ENCODE measurements around the gene FAM177B. TPM values are rescaled to one million over a fixed set of nuclear protein-coding genes. Genes with fewer than 3 reads are reported as not detected.
A peak's percentile ranks its signal among the peaks of the same experiment; 100 is the strongest.

The FAM177B gene
- total RNA-seq (0.18 TPM), polyA plus RNA-seq (ENCODE audit: insufficient read depth in 1 of 8, insufficient read length in 8 of 8, low replicate concordance in 1 of 8) (under 1 TPM in 6 of 8 donors, not detected in 2; 0.16 to 0.57 (median 0.27) TPM)
- long read RNA-seq, donor 1 = 0 reads
- long read RNA-seq, donor 2 = 0 reads
- long read RNA-seq, donor 3 = 0 reads
- long read RNA-seq, donor 4 = 0 reads
- long read RNA-seq, donor 5 = 0 reads
- long read RNA-seq, donor 6 = 0 reads
- long read RNA-seq, donor 7 = 0 reads
- long read RNA-seq, donor 8 = 0 reads
- long read RNA-seq, donor 9 = 0 reads
- long read RNA-seq, donor 10 = 0 reads
- long read RNA-seq, donor 11 = 0 reads

DNA sequence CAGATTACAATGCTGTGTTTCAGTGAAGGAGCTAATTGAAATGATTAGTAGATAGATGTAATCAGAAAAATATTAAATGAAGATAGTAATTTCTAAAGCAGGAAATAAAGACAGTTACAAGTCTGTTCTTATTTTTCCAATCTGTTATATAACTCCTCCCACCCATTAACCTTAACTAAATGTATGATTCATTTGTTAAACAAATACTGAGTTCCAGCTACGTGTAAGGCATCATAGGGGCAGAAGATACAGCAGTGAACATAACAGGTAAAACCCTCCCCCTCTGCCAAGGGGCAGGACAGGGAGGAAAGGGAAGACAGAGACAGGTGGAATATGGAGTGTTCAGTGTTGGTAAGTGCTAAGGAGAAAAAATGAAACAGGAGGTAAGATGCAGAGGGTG lies at the start of gene FAM177B:
FAM177B (plus strand) TSS at position 231 of the 400 bp plus-strand sequence. CDS start 9,344 bp downstream, outside the sequence.
- H3K4me1 ChIP-seq (ENCODE audit: control insufficient read depth, insufficient read depth, low read length) = no peaks in the 10 kb centered on the region
- no peak for DNase-seq
- no CpG with 5 or more reads among the region's 1 CpG for WGBS (ENCODE audit: insufficient coverage)
- no peak within 1 kb of the TSS for H3K4me3 ChIP-seq (ENCODE audit: low read length)
- H3K27ac ChIP-seq (ENCODE audit: low read length) = no peak within 1 kb of the TSS
- no peaks in the 10 kb centered on the region for H3K27me3 ChIP-seq (ENCODE audit: control insufficient read depth, insufficient read depth, low read length)
- H3K36me3 ChIP-seq (ENCODE audit: control insufficient read depth, insufficient read depth, low read length) = peaks cover 8% of the 10 kb centered on the region
- no peaks in the 10 kb centered on the region for H3K9me3 ChIP-seq (replicated peaks; ENCODE audit: control insufficient read depth, low read depth, low read length)

DNA sequence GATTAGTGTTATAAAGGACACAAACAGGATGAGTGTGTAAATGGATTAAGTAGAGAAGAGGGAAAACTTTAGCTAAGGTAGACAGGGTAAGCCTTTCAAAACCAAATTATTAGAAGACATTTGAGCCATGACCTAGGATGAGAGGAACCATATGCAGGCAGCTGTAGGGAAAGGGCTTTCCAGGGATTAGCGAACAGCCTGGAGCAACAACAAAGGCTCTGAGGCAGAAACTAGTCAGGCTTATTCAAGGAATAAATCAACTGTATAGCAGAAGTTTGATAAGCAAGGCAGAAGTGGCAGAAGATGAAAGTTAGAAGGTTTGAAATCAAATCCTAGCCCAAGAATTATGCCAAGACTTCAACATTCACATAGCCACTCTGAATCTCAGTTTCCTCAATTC lies 46.0 kb upstream of the FAM177B start:
- no peak overlapping the region for H3K27ac ChIP-seq (ENCODE audit: low read length)
- H3K4me3 ChIP-seq (ENCODE audit: low read length) = no peak overlapping the region
- DNase-seq = no peak
- no peaks in the 10 kb centered on the region for H3K9me3 ChIP-seq (replicated peaks; ENCODE audit: control insufficient read depth, low read depth, low read length)
- H3K36me3 ChIP-seq (ENCODE audit: control insufficient read depth, insufficient read depth, low read length) = peaks cover 12% of the 10 kb centered on the region
- 88% methylated on average over 1 of the region's 1 CpG for WGBS (ENCODE audit: insufficient coverage)
- H3K27me3 ChIP-seq (ENCODE audit: control insufficient read depth, insufficient read depth, low read length) = no peaks in the 10 kb centered on the region
- no peaks in the 10 kb centered on the region for H3K4me1 ChIP-seq (ENCODE audit: control insufficient read depth, insufficient read depth, low read length)

DNA sequence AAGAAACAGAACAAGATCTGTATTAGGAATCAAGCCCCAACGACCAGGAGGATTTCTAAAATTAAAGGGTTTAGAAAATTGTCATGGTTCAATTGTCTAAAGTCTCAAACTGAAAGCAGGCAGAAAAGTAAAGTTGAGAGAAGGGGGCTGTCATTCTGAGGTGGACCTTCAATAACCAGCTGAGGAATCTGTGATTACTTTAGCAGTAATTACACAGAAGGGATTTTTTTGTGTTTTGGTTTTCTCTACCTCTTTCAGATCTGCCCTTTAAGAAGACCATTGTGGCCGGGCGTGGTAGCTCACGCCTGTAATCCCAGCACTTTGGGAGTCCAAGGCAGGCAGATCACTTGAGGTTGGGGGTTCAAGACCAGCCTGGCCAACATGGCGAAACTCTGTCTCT lies 42.1 kb upstream of the FAM177B start:
- DNase-seq = no peak
- no CpG with 5 or more reads among the region's 5 CpGs for WGBS (ENCODE audit: insufficient coverage)
- Histone ChIP-seq H3K27me3 (ENCODE audit: control insufficient read depth, insufficient read depth, low read length) (no peaks in the 10 kb centered on the region), H3K27ac (ENCODE audit: low read length) (no peak overlapping the region), H3K4me1 (ENCODE audit: control insufficient read depth, insufficient read depth, low read length) (no peaks in the 10 kb centered on the region), H3K36me3 (ENCODE audit: control insufficient read depth, insufficient read depth, low read length) (peaks cover 3% of the 10 kb centered on the region), H3K4me3 (ENCODE audit: low read length) (no peak overlapping the region), H3K9me3 (replicated peaks; ENCODE audit: control insufficient read depth, low read depth, low read length) (no peaks in the 10 kb centered on the region)

DNA sequence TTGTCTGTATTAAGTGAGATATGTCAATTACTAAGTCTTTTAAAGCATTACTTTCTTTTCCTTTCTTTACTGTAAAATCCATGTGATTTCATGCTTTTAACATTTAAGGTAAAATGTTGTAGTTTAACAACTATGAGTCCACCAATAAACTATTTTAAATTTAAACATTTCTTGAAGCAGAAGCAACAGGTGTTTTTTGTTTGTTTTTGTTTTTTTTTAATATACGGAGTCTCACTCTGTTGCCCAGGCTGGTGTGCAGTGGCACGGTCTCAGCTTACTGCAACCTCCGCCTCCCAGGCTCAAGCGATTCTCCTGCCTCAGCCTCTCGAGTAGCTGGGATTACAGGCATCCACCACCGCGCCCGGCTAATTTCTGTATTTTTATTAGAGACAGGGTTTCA lies 40.3 kb upstream of the FAM177B start:
- no peaks in the 10 kb centered on the region for H3K4me1 ChIP-seq (ENCODE audit: control insufficient read depth, insufficient read depth, low read length)

DNA sequence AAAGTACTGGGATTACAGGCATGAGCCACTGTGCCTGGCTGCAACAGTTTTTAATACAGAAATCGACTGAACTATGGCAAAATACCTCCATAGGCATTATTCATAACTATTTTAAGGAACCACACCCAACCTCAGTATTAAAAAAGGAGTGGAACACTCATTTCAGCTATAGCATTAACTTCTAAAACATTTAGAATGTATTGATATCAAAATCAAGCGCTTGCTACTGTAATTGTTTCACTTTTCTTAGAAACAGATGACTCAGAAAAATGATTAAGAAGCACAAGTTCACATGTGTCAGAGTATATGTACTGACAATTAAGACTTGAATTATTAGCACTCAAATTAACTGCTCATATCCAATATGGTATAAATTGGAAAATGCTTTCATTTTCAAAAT lies 39.8 kb upstream of the FAM177B start:
- Histone ChIP-seq H3K4me3 (ENCODE audit: low read length) (no peak overlapping the region), H3K36me3 (ENCODE audit: control insufficient read depth, insufficient read depth, low read length) (peaks cover 8% of the 10 kb centered on the region), H3K9me3 (replicated peaks; ENCODE audit: control insufficient read depth, low read depth, low read length) (no peaks in the 10 kb centered on the region), H3K27ac (ENCODE audit: low read length) (no peak overlapping the region), H3K27me3 (ENCODE audit: control insufficient read depth, insufficient read depth, low read length) (no peaks in the 10 kb centered on the region), H3K4me1 (ENCODE audit: control insufficient read depth, insufficient read depth, low read length) (no peaks in the 10 kb centered on the region)
- DNase-seq = no peak
- whole genome bisulfite sequencing (ENCODE audit: insufficient coverage) = 86% methylated on average over 1 of the region's 2 CpGs

More for the DNA sequence above, 40.3 kb upstream of the FAM177B start:
- no peak overlapping the region for H3K4me3 ChIP-seq (ENCODE audit: low read length)
- H3K27me3 ChIP-seq (ENCODE audit: control insufficient read depth, insufficient read depth, low read length) = no peaks in the 10 kb centered on the region
- DNase-seq = no peak
- WGBS (ENCODE audit: insufficient coverage) = 92% methylated on average over 2 of the region's 8 CpGs
- peaks cover 10% of the 10 kb centered on the region for H3K36me3 ChIP-seq (ENCODE audit: control insufficient read depth, insufficient read depth, low read length)
- no peaks in the 10 kb centered on the region for H3K9me3 ChIP-seq (replicated peaks; ENCODE audit: control insufficient read depth, low read depth, low read length)
- no peak overlapping the region for H3K27ac ChIP-seq (ENCODE audit: low read length)

DNA sequence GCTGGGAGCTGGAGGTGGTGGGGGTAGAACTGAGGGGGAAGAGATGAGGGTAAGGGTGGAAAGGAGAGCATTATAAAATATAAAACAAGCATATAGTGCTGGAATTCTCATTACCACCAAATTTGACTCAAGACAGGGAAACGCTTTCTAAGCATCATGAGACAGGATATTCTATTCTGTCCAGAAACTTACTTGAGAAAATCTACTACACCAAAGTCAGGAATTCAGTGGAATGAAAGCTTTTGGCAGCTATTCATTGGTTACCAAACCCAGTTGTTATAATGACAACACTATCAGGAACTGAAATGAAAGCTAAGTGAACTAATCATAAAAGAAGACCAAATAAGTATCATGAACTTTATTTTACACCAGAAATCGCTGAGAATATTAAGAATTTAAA lies 39.2 kb upstream of the FAM177B start:
- no peaks in the 10 kb centered on the region for H3K9me3 ChIP-seq (replicated peaks; ENCODE audit: control insufficient read depth, low read depth, low read length)
- H3K27me3 ChIP-seq (ENCODE audit: control insufficient read depth, insufficient read depth, low read length) = no peaks in the 10 kb centered on the region
- H3K36me3 ChIP-seq (ENCODE audit: control insufficient read depth, insufficient read depth, low read length) = peaks cover 11% of the 10 kb centered on the region
- DNase-seq = peak; percentile 72
- no peaks in the 10 kb centered on the region for H3K4me1 ChIP-seq (ENCODE audit: control insufficient read depth, insufficient read depth, low read length)
- H3K4me3 ChIP-seq (ENCODE audit: low read length) = no peak overlapping the region
- WGBS (ENCODE audit: insufficient coverage) = no CpG with 5 or more reads among the region's 2 CpGs
- H3K27ac ChIP-seq (ENCODE audit: low read length) = no peak overlapping the region

DNA sequence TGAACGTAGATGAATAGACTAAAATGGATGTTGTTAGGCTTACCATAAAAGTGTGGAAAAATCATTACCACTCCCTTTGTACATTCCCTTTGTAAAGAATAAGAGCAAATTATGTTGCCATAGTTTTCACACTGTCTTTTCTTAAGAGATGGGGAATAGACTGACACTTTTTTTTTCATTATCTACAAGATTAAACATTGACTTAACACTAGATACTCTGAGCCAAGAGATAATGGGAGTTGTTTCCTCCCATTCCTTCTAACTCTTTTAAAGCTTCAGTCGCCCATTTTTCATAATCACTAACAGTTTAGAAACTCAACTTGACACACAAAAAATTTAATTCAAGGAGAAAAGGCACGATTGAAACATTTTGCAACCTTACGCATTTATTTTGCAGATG lies 34.8 kb upstream of the FAM177B start:
- Histone ChIP-seq H3K4me3 (ENCODE audit: low read length) (no peak overlapping the region), H3K27me3 (ENCODE audit: control insufficient read depth, insufficient read depth, low read length) (no peaks in the 10 kb centered on the region), H3K4me1 (ENCODE audit: control insufficient read depth, insufficient read depth, low read length) (no peaks in the 10 kb centered on the region), H3K9me3 (replicated peaks; ENCODE audit: control insufficient read depth, low read depth, low read length) (peaks cover 4% of the 10 kb centered on the region), H3K27ac (ENCODE audit: low read length) (no peak overlapping the region), H3K36me3 (ENCODE audit: control insufficient read depth, insufficient read depth, low read length) (peaks cover 11% of the 10 kb centered on the region)
- 100% methylated on average over 1 of the region's 4 CpGs for WGBS (ENCODE audit: insufficient coverage)
- no peak for DNase-seq

DNA sequence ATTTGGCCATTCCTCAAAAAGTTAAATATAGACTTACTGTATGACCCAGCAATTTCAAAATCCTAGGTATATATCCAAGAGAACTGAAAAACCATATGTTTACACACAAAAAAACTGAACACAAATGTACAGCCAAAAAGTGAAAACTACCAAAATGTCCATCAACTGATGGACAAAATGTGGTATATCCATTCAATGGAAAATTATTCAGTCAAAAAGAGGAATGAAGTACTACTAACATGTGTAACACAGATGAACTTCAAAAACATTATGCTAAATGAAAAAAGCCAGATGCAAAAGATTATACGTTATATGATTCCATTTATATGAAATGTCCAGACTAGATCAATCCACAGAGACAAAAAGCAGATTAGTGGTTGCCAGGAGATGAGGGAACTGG lies 32.7 kb upstream of the FAM177B start:
- no peak for DNase-seq
- H3K27me3 ChIP-seq (ENCODE audit: control insufficient read depth, insufficient read depth, low read length) = no peaks in the 10 kb centered on the region
- H3K4me3 ChIP-seq (ENCODE audit: low read length) = no peak overlapping the region
- WGBS (ENCODE audit: insufficient coverage) = no CpG with 5 or more reads among the region's 1 CpG
- H3K36me3 ChIP-seq (ENCODE audit: control insufficient read depth, insufficient read depth, low read length) = peaks cover 11% of the 10 kb centered on the region
- H3K9me3 ChIP-seq (replicated peaks; ENCODE audit: control insufficient read depth, low read depth, low read length) = peaks cover 4% of the 10 kb centered on the region
- H3K4me1 ChIP-seq (ENCODE audit: control insufficient read depth, insufficient read depth, low read length) = no peaks in the 10 kb centered on the region
- H3K27ac ChIP-seq (ENCODE audit: low read length) = no peak overlapping the region

DNA sequence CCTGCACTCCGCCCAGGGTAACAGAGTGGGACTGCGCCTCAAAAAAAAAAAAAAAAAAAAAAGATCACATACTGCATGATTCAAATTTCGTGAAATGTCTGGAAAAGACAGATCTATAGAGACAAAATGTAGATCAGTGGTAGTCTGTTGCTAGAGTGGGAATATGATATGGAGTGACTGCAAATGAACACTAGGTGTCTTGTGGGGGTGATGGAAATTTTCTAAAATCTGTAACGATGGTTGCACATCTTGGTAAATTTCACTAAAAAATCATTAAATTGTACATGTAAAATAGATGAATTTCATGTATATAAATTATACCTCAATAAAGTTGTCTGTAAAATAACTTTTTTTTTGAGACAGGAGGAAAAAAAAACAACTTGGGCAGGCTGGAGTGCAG lies 30.2 kb upstream of the FAM177B start:
- DNase-seq = no peak
- H3K36me3 ChIP-seq (ENCODE audit: control insufficient read depth, insufficient read depth, low read length) = peaks cover 3% of the 10 kb centered on the region
- no peak overlapping the region for H3K4me3 ChIP-seq (ENCODE audit: low read length)
- WGBS (ENCODE audit: insufficient coverage) = no CpG with 5 or more reads among the region's 4 CpGs
- H3K27me3 ChIP-seq (ENCODE audit: control insufficient read depth, insufficient read depth, low read length) = no peaks in the 10 kb centered on the region
- peaks cover 4% of the 10 kb centered on the region for H3K4me1 ChIP-seq (ENCODE audit: control insufficient read depth, insufficient read depth, low read length)
- H3K9me3 ChIP-seq (replicated peaks; ENCODE audit: control insufficient read depth, low read depth, low read length) = peaks cover 4% of the 10 kb centered on the region
- H3K27ac ChIP-seq (ENCODE audit: low read length) = no peak overlapping the region

DNA sequence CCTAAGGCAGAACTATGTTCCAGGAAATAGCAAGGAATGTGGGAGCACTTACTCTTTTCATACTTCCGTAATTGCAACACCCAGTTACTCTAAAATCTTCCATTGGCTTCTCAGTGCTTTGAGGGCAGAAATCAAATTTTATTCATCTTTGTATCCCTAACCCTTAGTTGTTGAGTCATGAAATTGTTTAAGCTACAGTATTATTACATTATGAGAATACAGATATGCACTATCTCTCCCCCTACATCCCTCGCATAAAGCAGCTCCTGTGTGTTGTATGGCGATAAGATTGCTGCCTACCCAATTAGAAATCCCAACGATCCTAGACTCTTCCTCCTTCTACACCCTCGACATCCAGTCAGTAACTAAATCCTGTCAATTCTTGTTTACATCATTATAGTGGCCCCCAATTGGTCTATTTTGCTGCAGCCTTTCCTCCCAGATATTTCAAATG lies 27.3 kb upstream of the FAM177B start:
- no peak for DNase-seq
- 93% methylated on average over 3 of the region's 5 CpGs for WGBS (ENCODE audit: insufficient coverage)
- peaks cover 4% of the 10 kb centered on the region for H3K9me3 ChIP-seq (replicated peaks; ENCODE audit: control insufficient read depth, low read depth, low read length)
- H3K4me1 ChIP-seq (ENCODE audit: control insufficient read depth, insufficient read depth, low read length) = peaks cover 6% of the 10 kb centered on the region
- H3K4me3 ChIP-seq (ENCODE audit: low read length) = no peak overlapping the region
- no peaks in the 10 kb centered on the region for H3K36me3 ChIP-seq (ENCODE audit: control insufficient read depth, insufficient read depth, low read length)
- no peak overlapping the region for H3K27ac ChIP-seq (ENCODE audit: low read length)
- no peaks in the 10 kb centered on the region for H3K27me3 ChIP-seq (ENCODE audit: control insufficient read depth, insufficient read depth, low read length)

All from muscle of leg (tissue), 16 donors.